Astrocyte of the spinal cord (primary cell): ENCODE results near the gene SH3BGRL3.
"Not testable (repeated sequence)": the region's sequence is repeated elsewhere in the genome, so short reads cannot be mapped to it uniquely, and the experiment has no call there.

Experiments
- DNase-seq: peaks from one replicate; pipeline ENCODE4 v3.0.0; 2011; ENCODE audit warnings: low read depth, low spot score
- H3K4me3 ChIP-seq: 2 replicates; pipeline ENCODE4 v1.5.1; 2011; ENCODE audit warnings: low read depth, mild to moderate bottlenecking, low read length, moderate library complexity
- in situ Hi-C: cut with HindIII; loops from 2 replicates; pipeline ENCODE4 v1.10.0; 2017; ENCODE audit warnings: low sequenced_read_pairs
- TF ChIP-seq, protein P1 (sequence below): IDR thresholded peaks from 2 replicates; pipeline ENCODE4 v1.5.1; 2012; ENCODE audit warnings: low read depth, mild to moderate bottlenecking, low read length, inconsistent platforms

Gene SH3BGRL3

DNA sequence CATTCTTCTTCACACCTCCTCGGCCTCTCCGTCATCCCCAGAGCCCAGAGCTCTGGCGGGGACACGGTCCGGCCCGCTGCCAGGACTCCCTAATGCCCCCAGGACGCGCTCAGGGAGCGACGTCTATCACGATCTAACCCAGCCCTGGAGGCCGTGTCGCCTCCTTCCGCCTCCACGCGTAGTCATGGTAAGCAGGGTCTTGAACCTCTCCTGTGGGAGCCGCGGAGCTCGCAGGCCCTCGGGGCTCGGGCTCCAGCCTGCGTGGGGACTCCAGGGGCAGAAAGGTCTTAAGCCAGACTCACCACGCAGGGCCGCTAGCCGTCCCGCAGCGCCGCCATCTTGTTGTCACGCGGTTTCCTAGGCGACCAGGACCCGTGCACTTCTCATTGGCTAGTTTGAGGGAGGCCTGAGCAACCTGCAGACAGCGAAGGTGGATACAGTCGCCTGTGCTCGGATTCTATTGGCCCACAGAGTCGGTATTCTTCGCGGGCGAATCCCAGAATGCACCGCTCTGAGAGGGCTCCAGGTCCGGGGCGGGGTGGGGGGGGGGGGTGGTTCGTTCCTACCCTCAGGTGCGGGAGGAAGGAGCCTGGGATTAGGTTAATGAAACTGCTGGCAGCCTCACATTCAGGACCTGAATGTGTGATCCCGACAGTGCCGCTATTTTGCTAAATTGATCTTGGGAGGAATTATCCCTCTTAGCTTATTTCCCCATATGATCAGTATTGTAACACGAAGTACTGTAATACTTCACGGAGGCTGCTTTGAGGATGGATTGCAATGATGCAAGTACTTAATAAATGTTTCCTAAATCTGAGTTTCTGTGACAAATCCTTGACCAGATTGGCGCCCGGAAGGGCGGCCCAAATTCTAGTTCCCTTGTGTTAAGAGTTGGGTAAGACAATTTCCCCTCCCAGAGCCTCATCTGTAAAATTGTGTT, 26.7 kb downstream of the SH3BGRL3 start, which contains the start of gene UBXN11:
TSS of gene UBXN11 (minus strand) at position 347 of the 940 bp plus-strand sequence. CDS start 3,753 bp downstream, outside the sequence.
- peak within 1 kb of the TSS; percentile 94 for H3K4me3 ChIP-seq
- DNase-seq, result peak; percentile 94
- in situ Hi-C loops, result no loop called here
- TF ChIP-seq, protein P1, sequence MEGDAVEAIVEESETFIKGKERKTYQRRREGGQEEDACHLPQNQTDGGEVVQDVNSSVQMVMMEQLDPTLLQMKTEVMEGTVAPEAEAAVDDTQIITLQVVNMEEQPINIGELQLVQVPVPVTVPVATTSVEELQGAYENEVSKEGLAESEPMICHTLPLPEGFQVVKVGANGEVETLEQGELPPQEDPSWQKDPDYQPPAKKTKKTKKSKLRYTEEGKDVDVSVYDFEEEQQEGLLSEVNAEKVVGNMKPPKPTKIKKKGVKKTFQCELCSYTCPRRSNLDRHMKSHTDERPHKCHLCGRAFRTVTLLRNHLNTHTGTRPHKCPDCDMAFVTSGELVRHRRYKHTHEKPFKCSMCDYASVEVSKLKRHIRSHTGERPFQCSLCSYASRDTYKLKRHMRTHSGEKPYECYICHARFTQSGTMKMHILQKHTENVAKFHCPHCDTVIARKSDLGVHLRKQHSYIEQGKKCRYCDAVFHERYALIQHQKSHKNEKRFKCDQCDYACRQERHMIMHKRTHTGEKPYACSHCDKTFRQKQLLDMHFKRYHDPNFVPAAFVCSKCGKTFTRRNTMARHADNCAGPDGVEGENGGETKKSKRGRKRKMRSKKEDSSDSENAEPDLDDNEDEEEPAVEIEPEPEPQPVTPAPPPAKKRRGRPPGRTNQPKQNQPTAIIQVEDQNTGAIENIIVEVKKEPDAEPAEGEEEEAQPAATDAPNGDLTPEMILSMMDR, result no peak

DNA sequence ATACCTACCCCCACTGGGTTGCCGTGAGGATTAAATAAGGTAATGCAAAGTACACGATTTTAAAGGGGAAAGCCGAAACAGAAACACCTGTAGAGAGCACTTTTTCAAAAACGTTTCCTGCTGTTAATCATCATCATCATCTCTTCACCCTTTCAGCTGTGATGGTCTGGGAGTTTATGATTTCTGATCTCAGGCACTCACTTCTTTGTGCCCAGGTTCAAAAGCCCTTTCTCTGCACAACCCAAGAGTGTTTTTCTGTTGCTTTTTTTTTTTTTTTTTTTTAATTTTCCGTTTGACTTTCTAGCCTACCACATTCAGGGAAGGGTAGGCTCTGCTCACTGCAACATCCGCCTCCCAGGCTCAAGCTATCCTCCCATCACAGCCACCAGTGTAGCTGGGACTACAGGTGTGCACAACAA, 27.5 kb downstream of the SH3BGRL3 start:
- in situ Hi-C loops, result no loop called here
- no peak for DNase-seq
- no peak overlapping the region for H3K4me3 ChIP-seq
- TF ChIP-seq, protein P1, result no peak

DNA sequence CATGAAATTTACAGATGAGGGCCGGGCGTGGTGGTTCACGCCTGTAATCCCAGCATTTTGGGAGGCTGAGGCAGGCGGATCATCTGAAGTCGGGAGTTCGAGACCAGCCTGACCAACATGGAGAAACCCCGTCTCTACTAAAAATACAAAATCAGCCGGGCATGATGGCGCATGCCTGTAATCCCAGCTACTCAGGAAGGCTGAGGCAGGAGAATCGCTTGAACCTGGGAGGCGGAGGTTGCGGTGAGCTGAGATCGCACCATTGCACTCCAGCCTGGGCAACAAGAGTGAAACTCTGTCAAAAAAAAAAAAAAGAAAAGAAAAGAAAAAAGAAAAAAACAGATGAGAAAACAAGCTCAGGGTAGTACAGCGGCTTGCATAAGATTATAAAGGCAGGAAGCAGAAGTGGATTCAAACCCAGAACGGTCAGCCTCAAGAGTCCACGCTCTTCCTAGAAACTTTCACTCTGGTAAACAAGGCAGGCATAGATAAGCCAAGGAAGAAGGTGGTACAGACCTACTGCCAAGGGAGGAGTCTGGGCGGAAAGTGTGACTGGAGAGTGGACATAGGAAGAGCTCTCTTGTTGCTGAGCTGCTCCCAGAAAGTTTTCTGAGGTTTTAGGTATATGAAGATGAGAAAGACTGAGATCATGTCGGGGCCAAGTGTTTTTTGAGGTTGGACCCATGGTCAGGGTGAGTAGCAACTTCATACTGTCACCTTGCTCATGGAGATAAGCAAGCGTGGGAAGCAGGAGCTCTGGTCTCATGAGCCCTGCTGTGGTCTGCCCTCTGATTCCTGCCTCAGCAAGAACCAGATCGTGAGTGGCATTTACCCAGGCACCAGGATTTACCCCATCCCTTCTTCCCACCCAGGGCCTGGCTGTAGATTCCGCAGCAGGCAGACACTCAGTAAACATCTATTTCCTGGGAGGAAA, 28.3 kb downstream of the SH3BGRL3 start:
- H3K4me3 ChIP-seq, in situ Hi-C loops, DNase-seq: not testable (repeated sequence)

DNA sequence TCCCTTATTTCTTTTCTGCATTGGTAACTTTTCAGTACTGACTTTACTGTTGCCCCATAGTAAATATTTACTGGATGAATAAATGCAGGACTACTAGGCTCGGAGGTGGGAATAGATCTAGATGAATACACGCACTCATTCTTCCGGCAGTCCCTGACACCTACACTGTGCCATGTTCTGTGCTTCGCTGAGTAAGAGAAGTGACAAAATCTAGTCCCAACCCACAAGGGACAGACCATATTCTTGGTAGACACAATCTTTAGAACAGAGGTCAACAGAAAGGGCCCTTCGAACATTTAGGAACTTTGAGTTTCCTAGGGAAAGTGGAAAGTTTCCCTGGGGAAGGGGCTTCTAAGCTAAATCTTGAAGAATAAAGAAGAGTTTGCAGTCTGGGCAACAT, 34.6 kb downstream of the SH3BGRL3 start:
- TF ChIP-seq, protein P1, result no peak
- no peak overlapping the region for H3K4me3 ChIP-seq
- in situ Hi-C loops, result no loop called here
- no peak for DNase-seq

DNA sequence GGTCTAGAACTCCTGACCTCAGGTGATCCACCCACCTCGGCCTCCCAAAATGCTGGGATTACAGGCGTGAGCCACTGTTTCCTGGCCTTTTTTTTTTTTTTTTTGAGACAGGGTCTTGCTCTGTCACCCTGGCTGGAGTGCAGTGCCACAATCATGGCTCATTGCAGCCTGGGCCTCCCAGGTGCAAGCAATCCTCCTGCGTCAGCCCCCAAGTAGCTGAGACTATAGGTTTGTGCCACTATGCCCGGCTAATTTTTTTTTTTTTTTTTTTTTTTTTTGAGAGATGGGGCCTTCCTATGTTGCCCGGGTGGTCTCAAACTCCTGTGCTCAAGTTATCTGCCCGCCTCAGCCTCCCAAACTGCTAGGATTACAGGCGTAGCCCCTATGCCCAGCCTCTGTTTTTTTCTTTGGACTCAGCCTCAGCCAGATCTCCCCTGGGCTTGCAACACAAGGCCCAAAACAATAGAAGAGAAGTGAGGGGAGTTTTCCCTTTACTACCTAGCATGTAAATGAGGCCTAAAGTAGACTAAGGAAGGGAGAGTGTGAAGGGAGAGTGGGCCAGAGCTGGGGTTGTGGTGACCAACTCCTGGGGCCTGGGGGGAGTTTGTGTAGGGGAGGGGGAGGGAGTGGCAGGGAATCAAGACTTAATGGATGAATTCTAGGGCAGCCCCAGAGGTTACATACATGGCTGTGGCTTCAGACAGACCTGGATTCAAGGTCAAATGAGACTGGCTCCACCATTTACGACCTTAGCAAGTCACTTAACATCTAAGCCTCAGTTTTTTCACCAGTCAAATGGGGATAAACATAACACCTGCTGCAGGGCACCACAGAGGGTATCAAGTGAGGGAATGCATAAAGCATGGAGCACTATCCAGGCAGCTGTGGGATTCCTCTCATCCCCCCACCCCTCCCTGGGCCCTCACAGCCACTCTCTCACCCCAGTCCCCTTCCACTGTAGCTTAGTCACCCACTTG, 36.3 kb downstream of the SH3BGRL3 start:
- no peak overlapping the region for H3K4me3 ChIP-seq
- no peak for DNase-seq
- in situ Hi-C loops, result no loop called here
- TF ChIP-seq, protein P1, result no peak

DNA sequence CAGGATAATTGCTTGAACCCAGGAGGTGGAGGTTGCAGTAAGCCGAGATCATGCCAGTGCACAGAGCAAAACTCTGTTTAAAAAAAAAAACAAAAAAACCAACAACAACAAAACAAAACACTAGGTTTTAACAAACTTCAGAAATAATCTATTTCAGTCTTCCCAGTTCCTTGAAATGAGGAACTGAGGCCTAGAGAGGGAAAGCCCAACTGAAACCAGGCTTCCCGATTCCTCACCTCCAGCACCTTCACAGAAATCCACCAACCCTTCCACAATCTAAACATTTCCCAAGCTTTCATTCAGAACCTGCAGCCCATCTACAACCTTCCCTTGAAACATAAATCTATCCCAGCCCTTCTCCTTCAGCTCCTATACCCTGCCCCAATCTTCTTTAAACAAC, 37.3 kb downstream of the SH3BGRL3 start:
- in situ Hi-C loops, result no loop called here
- no peak overlapping the region for H3K4me3 ChIP-seq

More for the DNA sequence above, 37.3 kb downstream of the SH3BGRL3 start:
- TF ChIP-seq, protein P1, result no peak
- no peak for DNase-seq
